Measurements from ENCODE around the gene PDS5B.

The PDS5B gene

DNA sequence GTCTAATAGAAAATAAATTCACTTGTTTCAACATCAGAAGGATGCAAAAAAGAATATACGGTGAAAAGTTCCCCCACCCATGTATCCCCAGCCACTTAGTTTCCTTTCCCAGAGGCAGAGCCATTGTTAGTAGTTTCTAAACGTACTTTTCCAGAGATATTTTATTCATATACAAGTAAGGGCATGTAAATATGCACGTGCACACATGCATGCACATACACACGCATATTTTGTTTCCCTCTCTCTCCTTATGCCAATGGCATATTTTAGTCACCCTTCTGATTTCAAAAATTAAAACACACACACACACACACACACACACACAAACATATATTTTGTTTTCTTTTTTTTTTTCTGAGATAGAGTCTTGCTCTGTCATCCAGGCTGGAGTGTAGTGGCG lies 147.4 kb downstream of the PDS5B start:
- no peak for TF ChIP-seq EZH2phosphoT487 (IDR thresholded peaks at IDR 0.05; ENCODE audit: borderline replicate concordance, low read length)
- TF ChIP-seq, protein P1, sequence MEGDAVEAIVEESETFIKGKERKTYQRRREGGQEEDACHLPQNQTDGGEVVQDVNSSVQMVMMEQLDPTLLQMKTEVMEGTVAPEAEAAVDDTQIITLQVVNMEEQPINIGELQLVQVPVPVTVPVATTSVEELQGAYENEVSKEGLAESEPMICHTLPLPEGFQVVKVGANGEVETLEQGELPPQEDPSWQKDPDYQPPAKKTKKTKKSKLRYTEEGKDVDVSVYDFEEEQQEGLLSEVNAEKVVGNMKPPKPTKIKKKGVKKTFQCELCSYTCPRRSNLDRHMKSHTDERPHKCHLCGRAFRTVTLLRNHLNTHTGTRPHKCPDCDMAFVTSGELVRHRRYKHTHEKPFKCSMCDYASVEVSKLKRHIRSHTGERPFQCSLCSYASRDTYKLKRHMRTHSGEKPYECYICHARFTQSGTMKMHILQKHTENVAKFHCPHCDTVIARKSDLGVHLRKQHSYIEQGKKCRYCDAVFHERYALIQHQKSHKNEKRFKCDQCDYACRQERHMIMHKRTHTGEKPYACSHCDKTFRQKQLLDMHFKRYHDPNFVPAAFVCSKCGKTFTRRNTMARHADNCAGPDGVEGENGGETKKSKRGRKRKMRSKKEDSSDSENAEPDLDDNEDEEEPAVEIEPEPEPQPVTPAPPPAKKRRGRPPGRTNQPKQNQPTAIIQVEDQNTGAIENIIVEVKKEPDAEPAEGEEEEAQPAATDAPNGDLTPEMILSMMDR (IDR thresholded peaks at IDR 0.05; ENCODE audit: low read depth, low read length, poor library complexity, severe bottlenecking): no peak

DNA sequence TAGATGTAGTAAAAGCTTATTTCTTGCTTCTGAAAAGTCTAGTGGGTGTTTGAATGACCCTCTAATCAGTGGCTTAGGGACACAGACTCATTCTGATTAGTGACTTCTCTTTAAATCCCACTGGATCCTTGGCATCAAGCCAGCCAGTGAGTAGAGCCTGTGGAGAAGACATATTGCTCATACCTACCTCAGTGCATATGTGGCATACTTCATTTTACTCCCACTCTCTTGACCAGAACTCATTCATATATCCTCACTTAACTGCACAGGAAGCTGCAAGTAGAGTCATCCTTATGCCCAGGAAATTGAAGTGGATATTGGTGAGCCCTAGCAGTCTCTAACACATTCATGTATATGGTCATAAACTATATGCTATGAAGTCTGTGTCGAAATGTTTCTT lies 148.3 kb downstream of the PDS5B start:
- Histone ChIP-seq H3K27ac (ENCODE audit: low read depth, low read length) (no peak overlapping the region), H3F3A (ENCODE audit: control insufficient read depth, insufficient read depth) (peaks cover 3% of the 10 kb centered on the region; the same call in 1 of the 2 replicates), H3K4me3 (ENCODE audit: low read length) (no peak overlapping the region), H3K9me2 (replicated peaks; ENCODE audit: control insufficient read depth, low read length) (no peaks in the 10 kb centered on the region), H3K27me3 (ENCODE audit: control insufficient read depth, low read length) (no peaks in the 10 kb centered on the region), H4K20me1 (ENCODE audit: control insufficient read depth, insufficient read depth, low read depth, low read length) (no peaks in the 10 kb centered on the region), H3K36me3 (ENCODE audit: control insufficient read depth, low read length) (peaks cover 27% of the 10 kb centered on the region), H3K4me1 (ENCODE audit: control insufficient read depth, low read length) (no peaks in the 10 kb centered on the region), H3K79me2 (ENCODE audit: control insufficient read depth, low read length) (no peaks in the 10 kb centered on the region; the same call in 1 of the 2 replicates), H3K4me2 (ENCODE audit: low read length) (no peak overlapping the region), H3K9me3 (ENCODE audit: control insufficient read depth, insufficient read depth, low read length) (no peaks in the 10 kb centered on the region)
- TF ChIP-seq, protein P1 (IDR thresholded peaks at IDR 0.05; ENCODE audit: low read depth, low read length, poor library complexity, severe bottlenecking): no peak
- no peak for TF ChIP-seq EZH2phosphoT487 (IDR thresholded peaks at IDR 0.05; ENCODE audit: borderline replicate concordance, low read length)

More for the DNA sequence above, 147.4 kb downstream of the PDS5B start:
- Histone ChIP-seq H3K79me2 (ENCODE audit: control insufficient read depth, low read length) (no peaks in the 10 kb centered on the region; the same call in 1 of the 2 replicates), H3K9me3 (ENCODE audit: control insufficient read depth, insufficient read depth, low read length) (no peaks in the 10 kb centered on the region), H3K27ac (ENCODE audit: low read depth, low read length) (no peak overlapping the region), H4K20me1 (ENCODE audit: control insufficient read depth, insufficient read depth, low read depth, low read length) (no peaks in the 10 kb centered on the region), H3F3A (ENCODE audit: control insufficient read depth, insufficient read depth) (peaks cover 3% of the 10 kb centered on the region; the same call in 1 of the 2 replicates), H3K4me2 (ENCODE audit: low read length) (no peak overlapping the region), H3K36me3 (ENCODE audit: control insufficient read depth, low read length) (peaks cover 27% of the 10 kb centered on the region), H3K4me3 (ENCODE audit: low read length) (no peak overlapping the region), H3K27me3 (ENCODE audit: control insufficient read depth, low read length) (no peaks in the 10 kb centered on the region), H3K9me2 (replicated peaks; ENCODE audit: control insufficient read depth, low read length) (no peaks in the 10 kb centered on the region), H3K4me1 (ENCODE audit: control insufficient read depth, low read length) (no peaks in the 10 kb centered on the region)

DNA sequence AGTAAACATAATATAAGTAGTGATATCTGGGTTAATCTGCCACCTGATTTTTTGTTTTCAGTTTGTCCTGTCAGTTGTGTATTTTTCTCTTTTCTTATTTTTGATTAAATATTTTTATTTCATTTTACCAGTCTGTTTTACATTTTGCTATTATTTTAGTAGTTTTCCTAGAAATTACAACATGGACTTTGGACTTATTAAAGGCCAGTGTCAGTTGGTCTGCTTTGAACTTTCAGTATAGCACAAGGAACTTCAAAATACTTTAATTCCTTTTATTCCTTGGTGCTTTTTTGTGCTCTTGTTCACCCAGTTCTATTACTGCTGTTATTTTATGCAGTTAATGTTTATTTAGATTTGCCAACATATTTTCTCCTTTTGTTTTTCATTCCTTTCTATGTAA lies 149.6 kb downstream of the PDS5B start:
- no peak for TF ChIP-seq EZH2phosphoT487 (IDR thresholded peaks at IDR 0.05; ENCODE audit: borderline replicate concordance, low read length)
- TF ChIP-seq, protein P1 (IDR thresholded peaks at IDR 0.05; ENCODE audit: low read depth, low read length, poor library complexity, severe bottlenecking): no peak
- H3K79me2 ChIP-seq (ENCODE audit: control insufficient read depth, low read length): no peaks in the 10 kb centered on the region
- no peaks in the 10 kb centered on the region for H4K20me1 ChIP-seq (ENCODE audit: control insufficient read depth, insufficient read depth, low read depth, low read length)
- H3F3A ChIP-seq (ENCODE audit: control insufficient read depth, insufficient read depth): peaks cover 3% of the 10 kb centered on the region; the same call in 1 of the 2 replicates
- H3K27me3 ChIP-seq (ENCODE audit: control insufficient read depth, low read length): no peaks in the 10 kb centered on the region
- H3K4me2 ChIP-seq (ENCODE audit: low read length): no peak overlapping the region
- H3K4me1 ChIP-seq (ENCODE audit: control insufficient read depth, low read length): no peaks in the 10 kb centered on the region
- H3K27ac ChIP-seq (ENCODE audit: low read depth, low read length): no peak overlapping the region
- no peaks in the 10 kb centered on the region for H3K9me3 ChIP-seq (ENCODE audit: control insufficient read depth, insufficient read depth, low read length)
- no peak overlapping the region for H3K4me3 ChIP-seq (ENCODE audit: low read length)
- no peaks in the 10 kb centered on the region for H3K9me2 ChIP-seq (replicated peaks; ENCODE audit: control insufficient read depth, low read length)
- peaks cover 39% of the 10 kb centered on the region for H3K36me3 ChIP-seq (ENCODE audit: control insufficient read depth, low read length)

Measured in DOHH2 (cell line).